ENCODE data around the gene KCNJ15.

KCNJ15 gene

GRCh38 chr21:38326899-38327298 lies 70.1 kb downstream of the KCNJ15 start:
- DNase-seq (ENCODE audit: low spot score) = no peak

- no peak for DNase-seq (ENCODE audit: low spot score)
These were observed 71.2 kb downstream of the KCNJ15 start for GRCh38 chr21:38327984-38328383.

- no peak for DNase-seq (ENCODE audit: low spot score)
These were observed 72.4 kb downstream of the KCNJ15 start for GRCh38 chr21:38329162-38329561.

GRCh38 chr21:38330666-38331065 lies 73.9 kb downstream of the KCNJ15 start:
- DNase-seq (ENCODE audit: low spot score) = no peak

- no peak for DNase-seq (ENCODE audit: low spot score)
These were observed 76.8 kb downstream of the KCNJ15 start for GRCh38 chr21:38333301-38334272.

GRCh38 chr21:38334866-38335265 lies 78.1 kb downstream of the KCNJ15 start:
- DNase-seq (ENCODE audit: low spot score) = no peak

- no peak for DNase-seq (ENCODE audit: low spot score)
These were observed 81.0 kb downstream of the KCNJ15 start for GRCh38 chr21:38337793-38338192.

- DNase-seq (ENCODE audit: low spot score) = no peak
These were observed 83.3 kb downstream of the KCNJ15 start for GRCh38 chr21:38340131-38340530.

- DNase-seq (ENCODE audit: low spot score) = no peak
These were observed 84.8 kb downstream of the KCNJ15 start for GRCh38 chr21:38341546-38342012.

- no peak for DNase-seq (ENCODE audit: low spot score)
These were observed 85.9 kb downstream of the KCNJ15 start for GRCh38 chr21:38342739-38343138.

GRCh38 chr21:38343691-38344090 lies 86.9 kb downstream of the KCNJ15 start:
- no peak for DNase-seq (ENCODE audit: low spot score)

- DNase-seq (ENCODE audit: low spot score) = no peak
These were observed 89.5 kb downstream of the KCNJ15 start for GRCh38 chr21:38346286-38346685.

- no peak for DNase-seq (ENCODE audit: low spot score)
These were observed 92.4 kb downstream of the KCNJ15 start for GRCh38 chr21:38349111-38349746.

GRCh38 chr21:38349977-38350376 lies 93.2 kb downstream of the KCNJ15 start:
- DNase-seq (ENCODE audit: low spot score) = no peak

GRCh38 chr21:38350684-38351083 lies 93.9 kb downstream of the KCNJ15 start:
- no peak for DNase-seq (ENCODE audit: low spot score)

GRCh38 chr21:38351176-38351959 lies 94.6 kb downstream of the KCNJ15 start:
- DNase-seq (ENCODE audit: low spot score) = no peak

GRCh38 chr21:38351961-38352521 lies 95.2 kb downstream of the KCNJ15 start:
- DNase-seq (ENCODE audit: low spot score) = no peak

- DNase-seq (ENCODE audit: low spot score) = peak; percentile 5
These were observed 95.9 kb downstream of the KCNJ15 start for GRCh38 chr21:38352536-38353219.

- DNase-seq (ENCODE audit: low spot score) = no peak
These were observed 97.4 kb downstream of the KCNJ15 start for GRCh38 chr21:38354231-38354630.

GRCh38 chr21:38354746-38355145 lies 98.0 kb downstream of the KCNJ15 start:
- no peak for DNase-seq (ENCODE audit: low spot score)

- no peak for DNase-seq (ENCODE audit: low spot score)
These were observed 98.6 kb downstream of the KCNJ15 start for GRCh38 chr21:38355353-38355752.
